ENCODE measurements around the gene ADAMTS12. TPM values are rescaled to one million over a fixed set of nuclear protein-coding genes. Genes with fewer than 3 reads are reported as not detected.

Gene ADAMTS12
- total RNA-seq, 1 donor from 2014 or later = 10.4 TPM

GRCh38 chr5:33715661-33716060 is 176.1 kb downstream of the ADAMTS12 start:
- Mint-ChIP-seq H3K27me3 (ENCODE audit: low read depth) (no peaks in the 10 kb centered on the region), H3K36me3 (ENCODE audit: low read depth) (peaks cover 15% of the 10 kb centered on the region), H3K27ac (ENCODE audit: unreplicated experiment) (peak overlapping the region; percentile 45), H3K4me3 (no peak overlapping the region), H3K4me1 (peaks cover under 1% of the 10 kb centered on the region), H3K9me3 (peaks cover 10% of the 10 kb centered on the region)
- no peak for DNase-seq (ENCODE audit: low read depth, low spot score)
- no peak for TF ChIP-seq CTCF (conservative IDR thresholded peaks at IDR 0.05)

DNA sequence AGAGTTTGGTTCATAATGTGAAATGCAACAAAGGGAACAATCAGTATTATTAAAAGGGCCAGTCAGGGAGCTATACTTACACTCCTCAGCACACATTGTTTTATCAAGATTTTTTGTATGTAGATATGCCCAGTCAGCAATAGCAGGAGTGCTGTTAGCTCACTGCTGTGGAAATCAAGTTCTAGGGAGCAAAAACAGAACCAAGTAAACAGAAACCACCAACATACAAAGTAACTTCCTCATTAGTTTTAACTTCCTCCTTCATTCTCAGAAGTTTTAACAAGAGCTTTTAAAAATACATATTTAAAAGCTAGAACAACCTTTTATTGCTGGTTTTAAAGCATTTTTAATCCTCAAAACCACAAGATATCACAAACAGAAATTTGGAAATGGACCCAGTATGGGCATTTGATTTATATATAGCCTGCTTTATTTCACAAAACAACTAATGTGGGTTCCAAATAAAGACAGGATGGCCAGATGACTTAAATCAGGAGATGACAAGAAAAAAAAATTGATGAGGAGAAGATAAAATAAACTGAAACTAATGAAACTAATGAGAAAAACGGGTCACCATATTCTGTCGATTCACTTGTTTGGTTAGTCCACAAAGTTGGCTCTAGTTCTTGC is 178.5 kb downstream of the ADAMTS12 start:
- H3K36me3 Mint-ChIP-seq (ENCODE audit: low read depth) = peaks cover 21% of the 10 kb centered on the region
- H3K4me3 Mint-ChIP-seq = no peak overlapping the region
- TF ChIP-seq CTCF (conservative IDR thresholded peaks at IDR 0.05) = no peak
- no peak overlapping the region for H3K27ac Mint-ChIP-seq (ENCODE audit: unreplicated experiment)
- H3K27me3 Mint-ChIP-seq (ENCODE audit: low read depth) = no peaks in the 10 kb centered on the region
- H3K9me3 Mint-ChIP-seq = peaks cover 13% of the 10 kb centered on the region
- no peak for DNase-seq (ENCODE audit: low read depth, low spot score)
- H3K4me1 Mint-ChIP-seq = no peaks in the 10 kb centered on the region

DNA sequence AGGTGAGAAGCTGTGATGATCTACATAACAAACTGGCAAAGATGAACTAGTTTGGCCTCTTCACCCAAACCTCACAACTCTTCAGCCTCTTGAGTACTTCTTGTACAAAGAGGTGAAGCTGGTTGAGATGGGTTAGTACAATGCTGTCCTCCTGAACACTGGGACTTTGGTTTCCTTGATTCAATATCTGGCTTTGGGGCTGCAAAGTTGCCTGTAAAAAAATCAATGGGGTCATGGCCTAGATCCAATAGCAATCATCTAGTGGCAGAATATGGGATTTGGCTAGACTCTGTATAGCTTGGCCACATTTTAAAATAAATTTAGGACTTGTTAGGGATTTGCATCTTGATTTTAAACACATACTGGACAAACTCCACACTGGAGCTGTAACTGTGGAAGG is 179.1 kb downstream of the ADAMTS12 start:
- Mint-ChIP-seq H3K27me3 (ENCODE audit: low read depth) (no peaks in the 10 kb centered on the region), H3K4me1 (no peaks in the 10 kb centered on the region), H3K27ac (ENCODE audit: unreplicated experiment) (no peak overlapping the region), H3K9me3 (peaks cover 14% of the 10 kb centered on the region), H3K4me3 (no peak overlapping the region), H3K36me3 (ENCODE audit: low read depth) (peaks cover 21% of the 10 kb centered on the region)
- no peak for TF ChIP-seq CTCF (conservative IDR thresholded peaks at IDR 0.05)
- DNase-seq (ENCODE audit: low read depth, low spot score) = no peak

- no peaks in the 10 kb centered on the region for H3K27me3 Mint-ChIP-seq (ENCODE audit: low read depth)
- TF ChIP-seq CTCF (conservative IDR thresholded peaks at IDR 0.05) = no peak
- no peak overlapping the region for H3K27ac Mint-ChIP-seq (ENCODE audit: unreplicated experiment)
- H3K36me3 Mint-ChIP-seq (ENCODE audit: low read depth) = peaks cover 21% of the 10 kb centered on the region
- H3K9me3 Mint-ChIP-seq = peaks cover 15% of the 10 kb centered on the region
- DNase-seq (ENCODE audit: low read depth, low spot score) = no peak
- no peak overlapping the region for H3K4me3 Mint-ChIP-seq
- H3K4me1 Mint-ChIP-seq = no peaks in the 10 kb centered on the region
Observed at GRCh38 chr5:33711094-33711679, 180.6 kb downstream of the ADAMTS12 start.

GRCh38 chr5:33702867-33703266 is 188.9 kb downstream of the ADAMTS12 start:
- Mint-ChIP-seq H3K4me3 (no peak overlapping the region), H3K9me3 (peaks cover 8% of the 10 kb centered on the region), H3K4me1 (peaks cover under 1% of the 10 kb centered on the region), H3K27ac (ENCODE audit: unreplicated experiment) (no peak overlapping the region), H3K27me3 (ENCODE audit: low read depth) (no peaks in the 10 kb centered on the region), H3K36me3 (ENCODE audit: low read depth) (no peaks in the 10 kb centered on the region)
- no peak for TF ChIP-seq CTCF (conservative IDR thresholded peaks at IDR 0.05)
- no peak for DNase-seq (ENCODE audit: low read depth, low spot score)

Measured in neural crest cell (in vitro differentiated cells).